Stomach smooth muscle (tissue), 2 donors: Measurements from ENCODE around the gene MYO9A.

Experiments used
- H3K27ac ChIP-seq: one replicate; pipeline ENCODE4 v1.7.0; 2013; ENCODE audit warnings: mild to moderate bottlenecking, low read length, inconsistent platforms
- H3K27me3 ChIP-seq, 2 donors: one replicate each; pipeline ENCODE4 v1.7.0; 2013; ENCODE audit warnings: low read length in 2 of 2; ENCODE audit not compliant: insufficient read depth in 2 of 2, control insufficient read depth in 1 of 2
- H3K36me3 ChIP-seq, 2 donors: one replicate each; pipeline ENCODE4 v1.7.0; 2013; ENCODE audit warnings: low read length in 2 of 2; ENCODE audit not compliant: control insufficient read depth in 2 of 2, insufficient read depth in 2 of 2
- H3K4me1 ChIP-seq: one replicate; pipeline ENCODE4 v1.7.0; 2013; ENCODE audit warnings: low read length; ENCODE audit not compliant: control insufficient read depth, insufficient read depth
- H3K4me3 ChIP-seq, 2 donors: one replicate each; pipeline ENCODE4 v1.7.0; 2013; ENCODE audit warnings: low read length in 2 of 2
- H3K9ac ChIP-seq, 2 donors: one replicate each; pipeline ENCODE4 v1.7.0; 2013; ENCODE audit warnings: low read length in 2 of 2, mild to moderate bottlenecking in 1 of 2
- H3K9me3 ChIP-seq, 2 donors: one replicate each; pipeline ENCODE4 v1.7.0; 2013; ENCODE audit warnings: low read length in 2 of 2; ENCODE audit not compliant: control insufficient read depth in 2 of 2
- donor health status: healthy.
- donor health status: Pancreatic carcinoma.

MYO9A gene

GRCh38 chr15:71777216-71777943 lies 340.6 kb downstream of the MYO9A start:
- no peak overlapping the region for H3K9ac ChIP-seq
- no peak overlapping the region for H3K27ac ChIP-seq
- H3K4me3 ChIP-seq: no peak overlapping the region
- no peaks in the 10 kb centered on the region for H3K27me3 ChIP-seq
- H3K36me3 ChIP-seq: no peaks in the 10 kb centered on the region
- no peaks in the 10 kb centered on the region for H3K4me1 ChIP-seq
- no peaks in the 10 kb centered on the region for H3K9me3 ChIP-seq

- no peaks in the 10 kb centered on the region for H3K4me1 ChIP-seq
- H3K27me3 ChIP-seq: no peaks in the 10 kb centered on the region
- no peaks in the 10 kb centered on the region for H3K9me3 ChIP-seq
- H3K27ac ChIP-seq: no peak overlapping the region
- no peak overlapping the region for H3K9ac ChIP-seq
- peaks cover 0 to 3% of the 10 kb centered on the region in 2 donors for H3K36me3 ChIP-seq
- no peak overlapping the region for H3K4me3 ChIP-seq
These were observed 341.6 kb downstream of the MYO9A start for GRCh38 chr15:71776304-71776703.

DNA sequence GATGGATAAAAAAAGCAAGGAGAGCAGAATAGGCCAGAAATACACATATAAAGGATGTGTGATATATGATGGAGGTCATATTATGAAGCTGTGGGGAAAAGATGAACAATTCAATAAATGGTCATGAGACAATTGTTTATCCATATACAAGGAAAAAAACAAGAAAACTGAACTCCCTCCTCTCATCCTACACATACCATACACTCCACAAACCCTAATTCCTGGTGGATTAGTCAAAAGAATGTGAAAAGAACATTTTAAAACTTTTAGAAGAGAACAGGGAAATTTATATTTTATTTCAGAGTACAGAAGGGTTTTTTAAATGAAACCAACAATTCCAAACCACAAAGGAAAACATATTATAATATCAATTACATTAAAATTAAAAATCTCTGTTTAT lies 342.1 kb downstream of the MYO9A start:
- Histone ChIP-seq H3K36me3 (peaks cover 0 to 3% of the 10 kb centered on the region in 2 donors), H3K4me3 (no peak overlapping the region), H3K27me3 (no peaks in the 10 kb centered on the region)

GRCh38 chr15:71773206-71773859 lies 344.6 kb downstream of the MYO9A start:
- no peak overlapping the region for H3K4me3 ChIP-seq
- H3K4me1 ChIP-seq: no peaks in the 10 kb centered on the region
- no peak overlapping the region for H3K27ac ChIP-seq
- H3K27me3 ChIP-seq: no peaks in the 10 kb centered on the region
- peaks cover 0 to 3% of the 10 kb centered on the region in 2 donors for H3K36me3 ChIP-seq
- no peak overlapping the region for H3K9ac ChIP-seq
- no peaks in the 10 kb centered on the region for H3K9me3 ChIP-seq

More for the DNA sequence above, 342.1 kb downstream of the MYO9A start:
- no peak overlapping the region for H3K27ac ChIP-seq
- H3K9me3 ChIP-seq: no peaks in the 10 kb centered on the region
- H3K4me1 ChIP-seq: no peaks in the 10 kb centered on the region
- no peak overlapping the region for H3K9ac ChIP-seq
